ENCODE results near the gene NMT1.

DNA sequence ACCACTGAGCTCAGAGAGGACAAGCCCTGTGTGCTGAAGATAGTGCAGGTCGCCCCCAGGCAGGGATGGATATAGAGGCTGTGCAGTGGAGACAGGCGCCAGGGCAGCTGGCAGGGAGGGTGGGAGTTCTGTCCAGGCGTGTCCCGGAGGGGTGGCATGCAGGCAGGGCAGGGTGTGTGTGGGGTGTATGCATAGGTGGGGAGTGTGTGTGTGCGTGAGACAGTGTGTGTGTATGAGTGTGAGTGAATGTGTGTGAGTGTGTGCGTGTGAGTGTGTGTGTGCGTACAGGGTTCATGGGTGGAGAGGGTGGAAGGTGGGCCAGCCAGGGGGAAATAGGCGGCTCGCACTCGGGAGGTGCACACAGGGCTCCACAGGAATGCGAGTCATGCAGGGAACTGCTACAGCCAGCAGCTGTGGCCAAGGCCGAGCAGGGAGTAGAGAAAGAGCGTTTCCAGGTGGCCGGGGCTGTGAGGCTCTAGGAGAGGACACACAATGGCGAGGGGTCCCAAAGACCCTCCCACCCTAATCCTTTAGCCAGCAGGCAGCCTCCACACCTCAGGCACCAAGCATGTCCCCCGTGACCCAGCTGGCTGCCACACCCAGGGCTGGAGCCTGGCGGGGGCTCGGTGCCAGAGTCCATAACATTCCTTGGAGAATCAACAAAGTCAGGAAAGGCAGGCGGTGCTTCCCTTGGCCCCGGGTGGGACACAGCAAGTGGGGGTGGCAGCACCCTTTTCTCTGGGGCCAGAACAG lies 66.6 kb downstream of the NMT1 start:
- no peak for TF ChIP-seq POLR2A (IDR thresholded peaks at IDR 0.05)
- TF ChIP-seq CTCF (IDR thresholded peaks at IDR 0.05 in 4 of 5, conservative IDR thresholded peaks at IDR 0.05 in 1 of 5) = no peak

Data from gastrocnemius medialis (tissue), 4 donors.